HCT116 (cell line): ENCODE results near the gene AMBRA1. TPM values are rescaled to one million over a fixed set of nuclear protein-coding genes. Genes with fewer than 3 reads are reported as not detected.

Experiments
- ATAC-seq: fragments of 200-7000 bp; cut with Tn5 transposase; 2 replicates; pipeline ENCODE4 v1.9.1; 2020; ENCODE audit warnings: mild to moderate bottlenecking, moderate library complexity
- BruUV-seq: library from RNA; stranded (reverse); fragments of 400-500 nt; replicated peaks from 2 replicates; lab custom pipeline; 2021; lab: Mats Ljungman, UMichigan
- CTCF ChIA-PET: fragments of 300-600 bp; sonication (Branson Sonifier 250); formaldehyde crosslinking; loops from one replicate; lab custom pipeline; 2021; ENCODE audit warnings: antibody characterized with exemption; lab: Charles Lee
- POLR2A ChIA-PET: fragments of 300-600, 350-600 bp; sonication (Branson Sonifier 250); formaldehyde crosslinking; loops from one replicate; lab custom pipeline; 2021; ENCODE audit warnings: antibody characterized with exemption; lab: Charles Lee
- RAD21 ChIA-PET, 2 experiments: fragments of 300-600 bp; sonication (Branson Sonifier 250); formaldehyde crosslinking; loops; one replicate each; lab custom pipeline; 2023; ENCODE audit warnings: low total read pairs in 2 of 2; ENCODE audit not compliant: uncharacterized antibody in 2 of 2, unreplicated experiment in 2 of 2, low non-redundant PET in 1 of 2; lab: Charles Lee
- DNase-seq: peaks from one replicate; pipeline ENCODE4 v3.0.0-alpha.2; 2010; ENCODE audit warnings: low read depth, low spot score
- H2AFZ ChIP-seq: fragments of 200-600 bp; shearing (Covaris generic), sonication (generic); 2 replicates; pipeline ENCODE4 v1.6.1; 2017; ENCODE audit warnings: low read depth, mixed run types, mixed read lengths, antibody characterized with exemption, low read length; ENCODE audit not compliant: poor library complexity, severe bottlenecking
- H3K27ac ChIP-seq: 2 replicates; pipeline ENCODE4 v1.5.1; 2012; ENCODE audit warnings: low read depth, low read length
- H3K27me3 ChIP-seq: fragments of 200-600 bp; sonication (generic); 2 replicates; pipeline ENCODE4 v1.6.1; 2016; ENCODE audit warnings: mixed run types, low read length, mixed read lengths; ENCODE audit not compliant: insufficient read depth
- H3K36me3 ChIP-seq, 2 experiments: fragments of 200-500 bp in 1 of 2; fragments of 200-600 bp in 1 of 2; sonication (Bioruptor generic) in 1 of 2; sonication (generic) in 1 of 2; 2 replicates each; pipeline versions ENCODE4 v1.5.1 to v1.6.1; 2014 to 2016; ENCODE audit warnings: low read length in 2 of 2, inconsistent platforms in 1 of 2, mixed read lengths in 1 of 2, mixed run types in 1 of 2; ENCODE audit not compliant: insufficient read depth in 2 of 2, control insufficient read depth in 1 of 2
- H3K4me1 ChIP-seq, 2 experiments: fragments of 200-600 bp in 1 of 2; sonication (generic) in 1 of 2; 2 replicates each; pipeline versions ENCODE4 v1.5.1 to v1.6.1; 2012 to 2017; ENCODE audit warnings: low read length in 2 of 2, inconsistent platforms in 1 of 2, mild to moderate bottlenecking in 1 of 2, mixed read lengths in 1 of 2, mixed run types in 1 of 2, moderate library complexity in 1 of 2; ENCODE audit not compliant: insufficient read depth in 2 of 2, control insufficient read depth in 1 of 2
- H3K4me2 ChIP-seq: fragments of 200-600 bp; sonication (generic); 2 replicates; pipeline ENCODE4 v1.6.1; 2017; ENCODE audit warnings: mixed run types, low read length, mixed read lengths
- H3K4me3 ChIP-seq, 2 experiments: fragments of 200-600 bp in 1 of 2; sonication (generic) in 1 of 2; replicated peaks in 1 of 2; 2 replicates each; pipeline ENCODE4 v1.5.1; 2011 to 2016; ENCODE audit warnings: low read length in 2 of 2, control low read depth in 1 of 2, low read depth in 1 of 2, mild to moderate bottlenecking in 1 of 2, mixed read lengths in 1 of 2, mixed run types in 1 of 2
- H3K79me2 ChIP-seq: fragments of 200-600 bp; sonication (generic); 2 replicates; pipeline ENCODE4 v1.6.1; 2017; ENCODE audit warnings: mild to moderate bottlenecking, mixed run types, low read length, moderate library complexity, mixed read lengths; ENCODE audit not compliant: insufficient read depth
- H3K9ac ChIP-seq: fragments of 200-600 bp; sonication (generic); 2 replicates; pipeline ENCODE4 v1.6.1; 2016; ENCODE audit warnings: low read length, mixed read lengths
- H3K9me2 ChIP-seq: fragments of 200-600 bp; sonication (generic), shearing (Covaris generic); 2 replicates; pipeline ENCODE4 v1.6.1; 2017; ENCODE audit warnings: mixed run types, mild to moderate bottlenecking, moderate library complexity; ENCODE audit not compliant: insufficient read depth
- H3K9me3 ChIP-seq, 2 experiments: fragments of 200-500 bp in 1 of 2; fragments of 200-600 bp in 1 of 2; sonication (Bioruptor generic) in 1 of 2; sonication (generic) in 1 of 2; 2 replicates each; pipeline ENCODE4 v1.6.1; 2014 to 2017; ENCODE audit warnings: low read length in 2 of 2, mixed read lengths in 2 of 2, inconsistent platforms in 1 of 2, low read depth in 1 of 2, mild to moderate bottlenecking in 1 of 2, mixed run types in 1 of 2, moderate library complexity in 1 of 2; ENCODE audit not compliant: control insufficient read depth in 1 of 2, insufficient read depth in 1 of 2
- H4K20me1 ChIP-seq: fragments of 200-600 bp; sonication (generic), shearing (Covaris generic); 2 replicates; pipeline ENCODE4 v1.6.1; 2017; ENCODE audit warnings: mixed run types, mild to moderate bottlenecking, moderate library complexity; ENCODE audit not compliant: insufficient read depth
- intact Hi-C: fragments of 100-400 bp; cut with micrococcal nuclease; formaldehyde crosslinking; loops from 2 replicates; pipeline ENCODE4 v1.10.0; 2022
- total RNA-seq: library from RNA; stranded (reverse); gene quantifications from one replicate; pipeline ENCODE4 v1.2.1, GENCODE V29; 2021; ENCODE audit not compliant: unreplicated experiment
- TF ChIP-seq, protein P1 (sequence below): IDR thresholded peaks from 2 replicates; pipeline ENCODE4 v1.6.1; 2012; ENCODE audit warnings: low read depth
- TF ChIP-seq, protein P2 (sequence below), 3 experiments: fragments of 200-600 bp in 1 of 3; sonication (generic) in 1 of 3; IDR thresholded peaks in 2 of 3; conservative IDR thresholded peaks in 1 of 3; 2 replicates each; pipeline ENCODE4 v1.5.1; 2012 to 2017; ENCODE audit warnings: low read depth in 2 of 3, low read length in 2 of 3, antibody characterized with exemption in 1 of 3, borderline replicate concordance in 1 of 3, control low read depth in 1 of 3, mild to moderate bottlenecking in 1 of 3, mixed read lengths in 1 of 3, mixed run types in 1 of 3, moderate library complexity in 1 of 3; ENCODE audit not compliant: insufficient read depth in 1 of 3

Gene AMBRA1
- total RNA-seq, 1 experiment from 2014 or later: 22.7 TPM

DNA sequence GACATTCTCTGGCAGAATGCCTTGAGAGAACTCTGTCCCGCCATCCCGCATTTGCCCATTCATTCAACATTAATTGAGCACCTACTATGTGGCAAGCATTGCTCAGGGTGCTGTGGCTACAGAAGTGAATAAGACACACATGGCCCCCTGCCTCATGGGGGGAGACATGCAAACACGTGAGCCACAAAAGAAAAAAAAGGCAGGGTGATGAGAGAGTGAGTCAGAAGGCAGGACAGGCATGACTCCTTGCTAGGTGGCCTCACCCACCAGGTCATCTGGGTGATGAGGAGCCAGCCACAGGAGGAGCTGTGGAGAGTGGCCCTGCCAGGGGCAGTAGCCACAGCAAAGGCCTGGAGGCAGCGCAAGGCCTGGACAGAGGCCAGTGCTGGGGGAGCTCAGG, 207.1 kb downstream of the AMBRA1 start:
- DNase-seq (no peak), ATAC-seq (no peak)
- RAD21 ChIA-PET: no interaction called here
- Histone ChIP-seq H3K27ac (no peak overlapping the region), H3K9me3 (no peaks in the 10 kb centered on the region), H3K79me2 (peaks cover 12% of the 10 kb centered on the region; the same call in 1 of the 2 replicates), H4K20me1 (no peaks in the 10 kb centered on the region), H3K9me2 (no peaks in the 10 kb centered on the region), H3K9ac (no peak overlapping the region), H3K27me3 (no peaks in the 10 kb centered on the region), H3K4me3 (no peak overlapping the region), H3K4me1 (peaks cover 27 to 77% of the 10 kb centered on the region in 2 experiments), H2AFZ (no peak overlapping the region), H3K36me3 (no peaks in the 10 kb centered on the region), H3K4me2 (peak overlapping the region; percentile 44)
- CTCF ChIA-PET: no interaction called here
- TF ChIP-seq, protein P1, sequence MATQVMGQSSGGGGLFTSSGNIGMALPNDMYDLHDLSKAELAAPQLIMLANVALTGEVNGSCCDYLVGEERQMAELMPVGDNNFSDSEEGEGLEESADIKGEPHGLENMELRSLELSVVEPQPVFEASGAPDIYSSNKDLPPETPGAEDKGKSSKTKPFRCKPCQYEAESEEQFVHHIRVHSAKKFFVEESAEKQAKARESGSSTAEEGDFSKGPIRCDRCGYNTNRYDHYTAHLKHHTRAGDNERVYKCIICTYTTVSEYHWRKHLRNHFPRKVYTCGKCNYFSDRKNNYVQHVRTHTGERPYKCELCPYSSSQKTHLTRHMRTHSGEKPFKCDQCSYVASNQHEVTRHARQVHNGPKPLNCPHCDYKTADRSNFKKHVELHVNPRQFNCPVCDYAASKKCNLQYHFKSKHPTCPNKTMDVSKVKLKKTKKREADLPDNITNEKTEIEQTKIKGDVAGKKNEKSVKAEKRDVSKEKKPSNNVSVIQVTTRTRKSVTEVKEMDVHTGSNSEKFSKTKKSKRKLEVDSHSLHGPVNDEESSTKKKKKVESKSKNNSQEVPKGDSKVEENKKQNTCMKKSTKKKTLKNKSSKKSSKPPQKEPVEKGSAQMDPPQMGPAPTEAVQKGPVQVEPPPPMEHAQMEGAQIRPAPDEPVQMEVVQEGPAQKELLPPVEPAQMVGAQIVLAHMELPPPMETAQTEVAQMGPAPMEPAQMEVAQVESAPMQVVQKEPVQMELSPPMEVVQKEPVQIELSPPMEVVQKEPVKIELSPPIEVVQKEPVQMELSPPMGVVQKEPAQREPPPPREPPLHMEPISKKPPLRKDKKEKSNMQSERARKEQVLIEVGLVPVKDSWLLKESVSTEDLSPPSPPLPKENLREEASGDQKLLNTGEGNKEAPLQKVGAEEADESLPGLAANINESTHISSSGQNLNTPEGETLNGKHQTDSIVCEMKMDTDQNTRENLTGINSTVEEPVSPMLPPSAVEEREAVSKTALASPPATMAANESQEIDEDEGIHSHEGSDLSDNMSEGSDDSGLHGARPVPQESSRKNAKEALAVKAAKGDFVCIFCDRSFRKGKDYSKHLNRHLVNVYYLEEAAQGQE: no peak
- TF ChIP-seq, protein P2, sequence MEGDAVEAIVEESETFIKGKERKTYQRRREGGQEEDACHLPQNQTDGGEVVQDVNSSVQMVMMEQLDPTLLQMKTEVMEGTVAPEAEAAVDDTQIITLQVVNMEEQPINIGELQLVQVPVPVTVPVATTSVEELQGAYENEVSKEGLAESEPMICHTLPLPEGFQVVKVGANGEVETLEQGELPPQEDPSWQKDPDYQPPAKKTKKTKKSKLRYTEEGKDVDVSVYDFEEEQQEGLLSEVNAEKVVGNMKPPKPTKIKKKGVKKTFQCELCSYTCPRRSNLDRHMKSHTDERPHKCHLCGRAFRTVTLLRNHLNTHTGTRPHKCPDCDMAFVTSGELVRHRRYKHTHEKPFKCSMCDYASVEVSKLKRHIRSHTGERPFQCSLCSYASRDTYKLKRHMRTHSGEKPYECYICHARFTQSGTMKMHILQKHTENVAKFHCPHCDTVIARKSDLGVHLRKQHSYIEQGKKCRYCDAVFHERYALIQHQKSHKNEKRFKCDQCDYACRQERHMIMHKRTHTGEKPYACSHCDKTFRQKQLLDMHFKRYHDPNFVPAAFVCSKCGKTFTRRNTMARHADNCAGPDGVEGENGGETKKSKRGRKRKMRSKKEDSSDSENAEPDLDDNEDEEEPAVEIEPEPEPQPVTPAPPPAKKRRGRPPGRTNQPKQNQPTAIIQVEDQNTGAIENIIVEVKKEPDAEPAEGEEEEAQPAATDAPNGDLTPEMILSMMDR (IDR thresholded peaks at IDR 0.05 in 2 of 3, conservative IDR thresholded peaks at IDR 0.05 in 1 of 3; ENCODE audit: borderline replicate concordance in 1 of 3, insufficient read depth in 1 of 3, low read depth in 2 of 3, low read length in 2 of 3): peak in 1 of 3 experiments; percentile 10; a peak in 1 of 6 replicates
- BruUV-seq: no TSS peak
- POLR2A ChIA-PET: no interaction called here
- intact Hi-C loops: loop anchor here (10.0 kb wide), 2 partner anchors 228 to 418 kb away; partner anchors contain the start of genes ATG13 and HARBI1
